Posterior cingulate gyrus (tissue), 11 donors: ENCODE results near the gene CBR3.
A peak's percentile ranks its signal among the peaks of the same experiment; 100 is the strongest.
"Not testable (repeated sequence)": the region's sequence is repeated elsewhere in the genome, so short reads cannot be mapped to it uniquely, and the experiment has no call there.

Experiments used
- DNase-seq, 10 donors: peaks; one replicate each; pipeline versions ENCODE4 v3.0.0 to v3.0.0-alpha.2; 2020 to 2021; ENCODE audit warnings: mixed read lengths in 3 of 10
- intact Hi-C: fragments of 100-400 bp; cut with DNase I; formaldehyde crosslinking; loops from one replicate; pipeline ENCODE4 v1.15.1; 2023

CBR3 gene

GRCh38 chr21:36115138-36115730 is 19.6 kb upstream of the CBR3 start:
- intact Hi-C loops, result no loop called here
- no peak for DNase-seq

- intact Hi-C loops, result no loop called here
Observed at GRCh38 chr21:36117286-36117741, 17.6 kb upstream of the CBR3 start.

GRCh38 chr21:36120304-36120888 is 14.5 kb upstream of the CBR3 start:
- DNase-seq, result peak in 1 of 10 donors; percentile 71
- intact Hi-C loops, result no loop called here

More at GRCh38 chr21:36117286-36117741, 17.6 kb upstream of the CBR3 start:
- DNase-seq, result no peak

GRCh38 chr21:36122977-36123376 is 11.9 kb upstream of the CBR3 start:
- no peak for DNase-seq
- intact Hi-C loops, result no loop called here

- DNase-seq, result no peak
- intact Hi-C loops, result no loop called here
Observed at GRCh38 chr21:36124395-36124794, 10.5 kb upstream of the CBR3 start.

GRCh38 chr21:36125512-36126207 is 9.2 kb upstream of the CBR3 start:
- intact Hi-C loops, result no loop called here
- DNase-seq, result peak in 6 of 10 donors; percentile 51 to 68 (median 54)

- intact Hi-C loops, result no loop called here
Observed at GRCh38 chr21:36126208-36126565, 8.7 kb upstream of the CBR3 start.

GRCh38 chr21:36126621-36127110 is 8.2 kb upstream of the CBR3 start:
- intact Hi-C loops, result no loop called here
- no peak for DNase-seq

More at GRCh38 chr21:36126208-36126565, 8.7 kb upstream of the CBR3 start:
- no peak for DNase-seq

GRCh38 chr21:36127250-36127904 is 7.5 kb upstream of the CBR3 start:
- no peak for DNase-seq
- intact Hi-C loops, result no loop called here

- no peak for DNase-seq
- intact Hi-C loops, result no loop called here
Observed at GRCh38 chr21:36127977-36128376, 6.9 kb upstream of the CBR3 start.

GRCh38 chr21:36129219-36129618 is 5.7 kb upstream of the CBR3 start:
- intact Hi-C loops, result no loop called here

GRCh38 chr21:36130414-36130762 is 4.5 kb upstream of the CBR3 start:
- DNase-seq, intact Hi-C loops: not testable (repeated sequence)

More at GRCh38 chr21:36129219-36129618, 5.7 kb upstream of the CBR3 start:
- no peak for DNase-seq

GRCh38 chr21:36130839-36131238 is 4.0 kb upstream of the CBR3 start:
- intact Hi-C loops, DNase-seq: not testable (repeated sequence)

- no peak for DNase-seq
- intact Hi-C loops, result no loop called here
Observed at GRCh38 chr21:36132696-36133095, 2.2 kb upstream of the CBR3 start.

GRCh38 chr21:36135391-36136102 is 668 bp downstream of the CBR3 start:
- intact Hi-C loops, result no loop called here
- peak; percentile 52 to 96 (median 72) for DNase-seq

GRCh38 chr21:36139791-36140190 is 4.9 kb downstream of the CBR3 start:
- DNase-seq, result peak in 1 of 10 donors; percentile 65
- intact Hi-C loops, result loop anchor here (5.0 kb wide), 2 partner anchors 68 to 193 kb away; no protein-coding TSS in a partner anchor

- peak in 9 of 10 donors; percentile 17 to 91 (median 72) for DNase-seq
- intact Hi-C loops, result loop anchor here (5.0 kb wide), 2 partner anchors 66 to 191 kb away; no protein-coding TSS in a partner anchor
Observed at GRCh38 chr21:36141513-36141925, 6.6 kb downstream of the CBR3 start.

- not testable (repeated sequence) for DNase-seq
- intact Hi-C loops, result loop anchor here (5.0 kb wide), 2 partner anchors 63 to 188 kb away; no protein-coding TSS in a partner anchor
Observed at GRCh38 chr21:36144233-36144632, 9.4 kb downstream of the CBR3 start.

GRCh38 chr21:36145259-36145658 is 10.4 kb downstream of the CBR3 start:
- intact Hi-C loops, result no loop called here
- peak in 1 of 10 donors; percentile 4 for DNase-seq

- intact Hi-C loops, result no loop called here
Observed at GRCh38 chr21:36147911-36148310, 13.0 kb downstream of the CBR3 start.

More at GRCh38 chr21:36147911-36148310, 13.0 kb downstream of the CBR3 start:
- DNase-seq, result peak in 2 of 10 donors; percentile 14 to 37
